NCI-H1417 (cell line): Measurements from ENCODE around the gene RAPGEF6.
"Not testable (repeated sequence)": the region's sequence is repeated elsewhere in the genome, so short reads cannot be mapped to it uniquely, and the experiment has no call there.

Experiments used
- DNase-seq, 3 experiments: peaks; one replicate each; lab custom pipeline; 2025; lab: John Stamatoyannopoulos, UW

RAPGEF6 gene

GRCh38 chr5:131423056-131423455 lies 212.0 kb downstream of the RAPGEF6 start:
- peak in 2 of 3 experiments; percentile 4 to 39 for DNase-seq

GRCh38 chr5:131419877-131420276 lies 215.2 kb downstream of the RAPGEF6 start:
- DNase-seq, result no peak

- DNase-seq, result no peak
Measured at GRCh38 chr5:131418846-131419245, 216.2 kb downstream of the RAPGEF6 start.

- DNase-seq, result peak; percentile 42 to 76 (median 74)
Measured at GRCh38 chr5:131417240-131417869, 217.7 kb downstream of the RAPGEF6 start.

GRCh38 chr5:131416729-131417128 lies 218.3 kb downstream of the RAPGEF6 start:
- DNase-seq, result no peak

- no peak for DNase-seq
Measured at GRCh38 chr5:131413605-131414559, 221.1 kb downstream of the RAPGEF6 start.

GRCh38 chr5:131406975-131407638 lies 227.9 kb downstream of the RAPGEF6 start:
- no peak for DNase-seq

GRCh38 chr5:131406076-131406475 lies 229.0 kb downstream of the RAPGEF6 start:
- DNase-seq, result no peak

- DNase-seq, result no peak
Measured at GRCh38 chr5:131405674-131406073, 229.4 kb downstream of the RAPGEF6 start.

GRCh38 chr5:131400585-131400984 lies 234.4 kb downstream of the RAPGEF6 start:
- no peak for DNase-seq

- not testable (repeated sequence) for DNase-seq
Measured at GRCh38 chr5:131399007-131399406, 236.0 kb downstream of the RAPGEF6 start.

GRCh38 chr5:131396630-131397273 lies 238.3 kb downstream of the RAPGEF6 start:
- DNase-seq, result no peak

- DNase-seq, result no peak
Measured at GRCh38 chr5:131396015-131396414, 239.0 kb downstream of the RAPGEF6 start.

GRCh38 chr5:131394128-131394527 lies 240.9 kb downstream of the RAPGEF6 start:
- DNase-seq, result no peak

- no peak for DNase-seq
Measured at GRCh38 chr5:131393498-131393968, 241.5 kb downstream of the RAPGEF6 start.

- no peak for DNase-seq
Measured at GRCh38 chr5:131392466-131393095, 242.4 kb downstream of the RAPGEF6 start.

GRCh38 chr5:131389869-131390265 lies 245.2 kb downstream of the RAPGEF6 start:
- no peak for DNase-seq

GRCh38 chr5:131389096-131389868 lies 245.7 kb downstream of the RAPGEF6 start:
- no peak for DNase-seq

GRCh38 chr5:131387255-131387654 lies 247.8 kb downstream of the RAPGEF6 start:
- no peak for DNase-seq

- peak; percentile 1 to 38 (median 23) for DNase-seq
Measured at GRCh38 chr5:131386779-131387178, 248.2 kb downstream of the RAPGEF6 start.

GRCh38 chr5:131386124-131386523 lies 248.9 kb downstream of the RAPGEF6 start:
- no peak for DNase-seq
